Skeletal muscle tissue (tissue), 4 donors: ENCODE results near the gene DDX31. TPM values are rescaled to one million over a fixed set of nuclear protein-coding genes. Genes with fewer than 3 reads are reported as not detected.

ENCODE experiments used
- H3K27ac ChIP-seq: one replicate; pipeline ENCODE4 v1.7.0; 2013; ENCODE audit warnings: mild to moderate bottlenecking, low read depth, low read length, inconsistent platforms
- H3K27me3 ChIP-seq, 3 donors: one replicate each; pipeline ENCODE4 v1.7.0; 2013; ENCODE audit warnings: low read length in 3 of 3; ENCODE audit not compliant: control insufficient read depth in 3 of 3, insufficient read depth in 3 of 3
- H3K36me3 ChIP-seq, 3 donors: one replicate each; pipeline ENCODE4 v1.7.0; 2013; ENCODE audit warnings: low read length in 3 of 3; ENCODE audit not compliant: control insufficient read depth in 3 of 3, insufficient read depth in 3 of 3
- H3K4me1 ChIP-seq, 3 donors: one replicate each; pipeline ENCODE4 v1.7.0; 2013; ENCODE audit warnings: low read length in 3 of 3, mild to moderate bottlenecking in 3 of 3; ENCODE audit not compliant: control insufficient read depth in 3 of 3, insufficient read depth in 3 of 3
- H3K4me3 ChIP-seq, 3 donors: one replicate each; pipeline ENCODE4 v1.7.0; 2013; ENCODE audit warnings: low read length in 3 of 3
- H3K9ac ChIP-seq, 3 donors: one replicate each; pipeline ENCODE4 v1.7.0; 2013; ENCODE audit warnings: low read length in 3 of 3, mild to moderate bottlenecking in 3 of 3, moderate library complexity in 2 of 3, low read depth in 1 of 3
- H3K9me3 ChIP-seq, 3 donors: one replicate each; pipeline ENCODE4 v1.7.0; 2013; ENCODE audit warnings: low read length in 3 of 3; ENCODE audit not compliant: control insufficient read depth in 3 of 3
- total RNA-seq: library from RNA; depleted of rRNA; stranded (reverse); fragments of >200 nt; gene quantifications from one replicate; pipeline ENCODE4 v1.2.3, GENCODE V29; 2014
- donor health status: Osteomylitis.

The DDX31 gene
- total RNA-seq, 1 donor from 2014 or later: 6.3 TPM

DNA sequence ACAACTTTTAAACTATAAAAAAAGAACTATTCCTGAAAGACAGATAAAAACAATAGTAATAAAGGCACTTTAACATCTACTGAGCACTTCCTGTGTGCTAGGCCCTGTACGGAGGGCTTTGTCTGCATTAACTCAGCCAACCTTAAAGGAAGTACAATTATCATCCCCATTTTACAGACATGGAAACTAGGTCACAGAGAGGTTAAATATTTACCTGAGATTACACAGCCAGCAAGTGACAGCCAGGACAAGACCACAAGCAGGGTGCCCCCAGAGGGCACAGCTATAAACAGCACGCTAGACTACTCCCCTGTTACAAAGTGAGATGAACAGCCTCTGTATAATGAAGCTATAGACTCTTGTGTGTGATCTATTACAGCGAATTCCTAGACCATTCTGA is 25.5 kb downstream of the DDX31 start:
- no peaks in the 10 kb centered on the region for H3K4me1 ChIP-seq
- no peak overlapping the region for H3K9ac ChIP-seq
- no peak overlapping the region for H3K27ac ChIP-seq
- no peaks in the 10 kb centered on the region for H3K27me3 ChIP-seq
- H3K9me3 ChIP-seq: no peaks in the 10 kb centered on the region
- no peak overlapping the region for H3K4me3 ChIP-seq
- H3K36me3 ChIP-seq: peaks cover 46 to 74% (median 70%) of the 10 kb centered on the region in 3 donors

DNA sequence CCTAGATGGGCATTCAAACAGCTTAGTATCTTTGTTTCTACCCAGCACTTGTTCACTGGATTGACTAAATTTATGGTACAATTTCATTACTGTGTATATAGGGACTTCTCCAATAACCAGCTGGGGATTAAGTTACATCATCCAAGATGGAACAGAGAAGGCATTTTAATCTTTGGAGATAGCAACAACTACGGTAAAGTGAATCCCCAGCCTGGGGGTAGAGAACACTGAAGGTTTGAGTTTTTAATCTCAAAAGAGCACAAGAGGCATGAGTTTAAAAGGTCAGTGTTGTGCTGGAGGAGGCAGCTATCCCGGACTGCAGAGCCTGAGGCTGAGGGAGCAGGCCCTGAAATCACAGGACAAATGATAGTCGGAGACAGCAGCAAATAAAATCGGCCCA is 28.6 kb downstream of the DDX31 start:
- H3K4me1 ChIP-seq: no peaks in the 10 kb centered on the region
- peaks cover 39 to 62% (median 56%) of the 10 kb centered on the region in 3 donors for H3K36me3 ChIP-seq
- H3K27me3 ChIP-seq: no peaks in the 10 kb centered on the region
- H3K9me3 ChIP-seq: no peaks in the 10 kb centered on the region
- H3K4me3 ChIP-seq: no peak overlapping the region
- no peak overlapping the region for H3K9ac ChIP-seq
- H3K27ac ChIP-seq: no peak overlapping the region

DNA sequence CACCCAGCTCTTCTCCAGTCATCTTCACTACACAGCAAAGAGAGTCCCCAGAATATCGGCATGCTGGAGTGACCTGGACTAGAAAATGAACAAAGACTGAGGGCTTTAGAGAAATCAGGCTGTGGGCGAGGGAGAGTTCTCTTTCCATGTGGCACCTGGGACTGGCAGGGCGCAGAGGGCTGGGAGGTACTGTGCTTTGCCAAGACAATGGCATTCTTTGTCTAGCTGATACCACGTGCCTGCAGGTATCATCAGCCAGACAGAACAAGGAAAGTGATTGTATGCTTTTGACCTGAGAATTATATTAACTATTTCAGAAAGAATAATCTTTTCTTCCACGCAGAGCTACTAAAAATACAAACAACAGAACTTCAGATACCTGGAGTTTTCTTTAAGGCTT is 30.5 kb downstream of the DDX31 start:
- Histone ChIP-seq H3K27ac (no peak overlapping the region), H3K4me3 (no peak overlapping the region), H3K9me3 (no peaks in the 10 kb centered on the region), H3K9ac (no peak overlapping the region), H3K4me1 (no peaks in the 10 kb centered on the region), H3K27me3 (no peaks in the 10 kb centered on the region), H3K36me3 (peaks cover 22 to 47% (median 44%) of the 10 kb centered on the region in 3 donors)

DNA sequence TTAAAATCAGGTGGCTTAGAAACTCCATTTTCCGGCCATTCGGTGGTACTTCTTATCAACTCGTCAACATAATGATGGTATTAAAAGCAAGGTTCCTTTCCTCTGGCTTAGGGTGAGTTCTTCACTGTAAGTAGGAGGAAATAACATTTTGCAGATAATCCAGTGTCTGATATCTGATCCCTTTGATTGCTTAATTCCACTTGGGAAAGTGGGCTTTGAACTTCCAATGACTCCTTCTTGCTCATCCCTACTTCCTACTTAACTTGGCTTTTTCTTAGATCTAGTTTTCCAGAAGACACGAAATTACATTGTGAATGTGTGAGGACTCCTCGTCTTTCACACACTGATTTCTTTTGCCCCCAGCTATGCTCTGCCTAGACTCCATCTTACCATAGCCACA is 31.5 kb downstream of the DDX31 start:
- no peak overlapping the region for H3K4me3 ChIP-seq
- H3K9ac ChIP-seq: no peak overlapping the region
- no peaks in the 10 kb centered on the region for H3K9me3 ChIP-seq
- H3K27me3 ChIP-seq: no peaks in the 10 kb centered on the region
- H3K36me3 ChIP-seq: peaks cover 21 to 41% (median 38%) of the 10 kb centered on the region in 3 donors
- H3K27ac ChIP-seq: no peak overlapping the region
- H3K4me1 ChIP-seq: no peaks in the 10 kb centered on the region

DNA sequence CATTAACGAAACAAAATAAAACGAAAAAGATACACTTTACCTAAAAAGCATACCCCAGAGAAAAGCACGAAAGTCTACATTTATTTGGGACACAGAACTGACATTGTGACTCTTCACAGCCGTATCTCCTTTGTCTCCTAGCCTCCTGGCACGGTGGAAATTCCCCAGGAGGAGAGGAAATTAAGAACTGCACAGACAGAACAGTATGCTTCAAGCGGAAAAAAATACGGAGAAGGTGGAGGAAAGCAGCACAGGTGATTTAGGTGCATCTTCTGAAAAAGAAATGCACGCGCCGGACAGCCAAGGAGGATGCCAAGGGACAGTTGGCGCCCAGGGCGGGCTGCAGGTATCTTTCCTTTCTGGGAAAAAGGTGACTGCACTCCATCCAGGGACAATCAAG is 32.0 kb downstream of the DDX31 start:
- Histone ChIP-seq H3K27me3 (no peaks in the 10 kb centered on the region), H3K4me1 (no peaks in the 10 kb centered on the region), H3K9me3 (no peaks in the 10 kb centered on the region), H3K27ac (no peak overlapping the region), H3K4me3 (no peak overlapping the region), H3K9ac (no peak overlapping the region), H3K36me3 (peaks cover 21 to 39% (median 34%) of the 10 kb centered on the region in 3 donors)

DNA sequence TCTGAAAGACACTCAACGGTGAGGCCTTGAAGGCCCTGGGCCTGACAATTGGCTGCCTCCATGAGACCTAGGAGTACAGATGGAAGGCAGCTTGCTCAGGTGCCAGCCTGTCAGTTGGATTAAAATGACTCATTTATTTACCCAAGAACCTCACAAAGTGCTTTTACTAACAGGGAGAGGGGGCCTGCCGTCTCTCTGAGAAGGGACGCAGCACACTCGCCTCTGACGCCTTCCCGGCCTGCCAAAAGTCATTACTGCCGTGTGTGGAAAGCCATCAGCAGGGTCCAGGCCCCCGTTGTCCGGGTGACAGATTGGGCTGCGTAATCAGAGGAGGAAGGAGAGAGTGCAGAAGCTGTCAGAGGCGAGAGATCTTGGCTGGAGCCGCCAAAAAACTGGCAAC is 32.4 kb downstream of the DDX31 start:
- no peaks in the 10 kb centered on the region for H3K27me3 ChIP-seq
- H3K9me3 ChIP-seq: no peaks in the 10 kb centered on the region
- no peak overlapping the region for H3K4me3 ChIP-seq
- no peak overlapping the region for H3K27ac ChIP-seq
- H3K4me1 ChIP-seq: no peaks in the 10 kb centered on the region
- no peak overlapping the region for H3K9ac ChIP-seq
- H3K36me3 ChIP-seq: peaks cover 21 to 39% (median 34%) of the 10 kb centered on the region in 3 donors

DNA sequence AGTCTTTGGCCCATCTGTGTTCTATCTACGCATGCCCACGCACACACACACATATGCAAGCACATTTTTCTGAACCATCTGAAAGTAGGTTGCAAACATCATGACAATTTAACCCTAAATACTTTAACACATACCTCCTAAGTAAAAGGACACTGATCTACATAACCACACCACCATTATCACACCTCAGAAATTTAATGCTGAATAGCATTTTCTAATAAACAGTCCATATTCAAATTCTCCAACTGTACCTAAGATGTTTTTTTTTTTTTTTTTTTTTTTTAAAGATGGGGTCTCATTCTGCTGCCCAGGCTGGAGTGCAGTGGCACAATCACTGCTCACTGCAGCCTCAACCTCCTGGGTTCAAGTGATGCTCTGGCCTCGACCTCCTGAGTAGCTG is 35.5 kb downstream of the DDX31 start:
- H3K9ac ChIP-seq: no peak overlapping the region

DNA sequence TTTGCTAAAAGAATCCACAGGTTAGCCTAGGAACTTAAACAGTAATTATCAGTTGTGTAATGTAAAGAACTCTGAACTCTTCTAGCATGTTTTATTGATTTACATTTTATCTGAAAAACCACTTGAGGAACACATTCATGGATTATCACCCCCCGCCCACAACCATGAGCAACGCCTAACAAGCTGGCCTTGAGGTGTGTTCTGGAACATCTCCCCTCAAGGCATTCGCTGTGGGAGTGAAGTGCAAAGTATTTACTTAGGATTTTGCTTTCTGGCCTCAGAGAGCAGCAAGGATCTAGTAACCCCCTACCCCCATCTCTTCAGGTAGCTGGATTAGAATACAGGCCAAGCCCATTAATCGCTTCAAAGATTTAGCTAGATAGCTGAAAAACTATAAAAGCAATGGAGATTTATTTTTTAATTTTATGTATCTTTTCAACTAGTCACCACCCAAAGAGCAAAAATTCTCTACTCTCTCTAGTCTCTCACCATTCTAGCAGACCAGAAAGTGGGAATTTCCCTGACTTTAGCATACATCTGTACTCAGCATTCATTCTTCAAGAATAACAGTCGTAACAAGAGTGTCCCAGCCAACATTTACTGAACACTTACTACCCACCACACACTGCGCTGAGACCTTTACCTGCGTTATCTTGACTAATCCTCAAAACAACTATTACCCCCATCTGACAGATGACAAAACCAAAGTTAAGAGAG is 37.2 kb downstream of the DDX31 start:
- Histone ChIP-seq H3K4me3 (no peak overlapping the region), H3K9ac (no peak overlapping the region), H3K27me3 (no peaks in the 10 kb centered on the region), H3K4me1 (no peaks in the 10 kb centered on the region), H3K27ac (no peak overlapping the region), H3K36me3 (peaks cover 35 to 55% (median 44%) of the 10 kb centered on the region in 3 donors), H3K9me3 (no peaks in the 10 kb centered on the region)

More for the DNA sequence above, 35.5 kb downstream of the DDX31 start:
- H3K9me3 ChIP-seq: no peaks in the 10 kb centered on the region
- H3K36me3 ChIP-seq: peaks cover 25 to 42% (median 38%) of the 10 kb centered on the region in 3 donors
- no peaks in the 10 kb centered on the region for H3K4me1 ChIP-seq
- H3K27me3 ChIP-seq: no peaks in the 10 kb centered on the region
- H3K27ac ChIP-seq: no peak overlapping the region
- no peak overlapping the region for H3K4me3 ChIP-seq

DNA sequence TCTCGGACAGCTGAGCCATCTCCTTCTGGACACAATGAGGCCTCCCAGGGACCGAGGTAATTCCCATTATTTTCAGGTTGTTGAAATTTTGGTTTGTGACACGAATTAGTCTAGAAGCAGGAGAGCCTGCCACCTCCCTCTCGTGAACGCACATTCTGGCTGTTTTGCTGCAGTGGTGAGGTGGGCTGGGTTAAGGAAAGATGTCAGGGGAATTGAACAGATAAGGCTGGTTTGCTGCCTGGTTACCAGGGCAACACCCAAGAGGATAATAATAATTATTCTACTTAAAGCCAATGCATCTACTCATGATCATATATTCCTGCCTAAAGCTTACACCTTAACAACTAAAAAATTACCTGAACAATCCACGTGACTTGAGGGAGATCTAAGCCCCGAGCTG is 38.1 kb downstream of the DDX31 start:
- H3K36me3 ChIP-seq: peaks cover 31 to 56% (median 51%) of the 10 kb centered on the region in 3 donors

DNA sequence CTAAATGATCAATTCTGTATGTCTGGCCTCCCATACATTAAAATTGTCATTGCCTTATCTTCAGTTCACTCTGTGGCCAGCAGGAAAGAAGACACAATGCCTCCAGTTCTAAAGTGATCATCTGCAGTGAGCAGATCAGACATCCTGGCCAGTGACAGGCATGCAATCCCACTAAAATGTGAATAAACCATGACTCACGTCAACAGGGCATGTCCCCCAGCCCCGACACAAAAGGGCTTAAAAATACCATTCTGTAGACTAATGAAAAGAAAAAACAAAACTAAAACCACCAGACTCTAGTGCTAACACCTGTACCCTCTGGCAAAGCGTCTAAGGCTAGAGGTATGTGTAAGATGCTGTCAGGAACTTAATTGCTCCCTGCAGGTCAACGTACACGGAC is 38.5 kb downstream of the DDX31 start:
- H3K4me3 ChIP-seq: no peak overlapping the region
- H3K4me1 ChIP-seq: no peaks in the 10 kb centered on the region
- H3K27me3 ChIP-seq: no peaks in the 10 kb centered on the region
- H3K9ac ChIP-seq: no peak overlapping the region
- peaks cover 30 to 54% (median 53%) of the 10 kb centered on the region in 3 donors for H3K36me3 ChIP-seq
- H3K9me3 ChIP-seq: no peaks in the 10 kb centered on the region
- no peak overlapping the region for H3K27ac ChIP-seq

More for the DNA sequence above, 38.1 kb downstream of the DDX31 start:
- Histone ChIP-seq H3K27ac (no peak overlapping the region), H3K4me1 (no peaks in the 10 kb centered on the region), H3K27me3 (no peaks in the 10 kb centered on the region), H3K4me3 (no peak overlapping the region), H3K9ac (no peak overlapping the region), H3K9me3 (no peaks in the 10 kb centered on the region)
